Astrocyte (in vitro differentiated cells and primary cell): ENCODE data around the gene UNG. TPM values are rescaled to one million over a fixed set of nuclear protein-coding genes. Genes with fewer than 3 reads are reported as not detected.

ENCODE experiments used
- DNase-seq: peaks from one replicate; pipeline ENCODE4 v3.0.0-alpha.2; 2010; ENCODE audit warnings: low read depth
- FAIRE-seq: peaks from 2 replicates; lab custom pipeline; 2011; peaks lifted over from hg19 to GRCh38; lab: Jason Lieb, UNC
- H2AFZ ChIP-seq: 2 replicates; pipeline ENCODE4 v1.6.0; 2012; ENCODE audit warnings: low read depth, low read length, inconsistent platforms
- H3K27ac ChIP-seq: 2 replicates; pipeline ENCODE4 v1.5.1; 2011; ENCODE audit warnings: low read depth, low read length, inconsistent platforms
- H3K27me3 ChIP-seq: 2 replicates; pipeline ENCODE4 v1.6.0; 2011; ENCODE audit warnings: low read length, inconsistent platforms; ENCODE audit not compliant: insufficient read depth
- H3K36me3 ChIP-seq: 2 replicates; pipeline ENCODE4 v1.5.1; 2011; ENCODE audit warnings: low read length, inconsistent platforms; ENCODE audit not compliant: insufficient read depth
- H3K4me1 ChIP-seq: 2 replicates; pipeline ENCODE4 v1.5.1; 2011; ENCODE audit warnings: low read length, inconsistent platforms; ENCODE audit not compliant: insufficient read depth
- H3K4me2 ChIP-seq: 2 replicates; pipeline ENCODE4 v1.6.0; 2012; ENCODE audit warnings: low read length, inconsistent platforms
- H3K4me3 ChIP-seq: 2 replicates; pipeline ENCODE4 v1.5.1; 2011; ENCODE audit warnings: low read depth, mild to moderate bottlenecking, low read length, inconsistent platforms; ENCODE audit not compliant: insufficient read depth
- H3K79me2 ChIP-seq: 2 replicates; pipeline ENCODE4 v1.6.0; 2012; ENCODE audit warnings: mild to moderate bottlenecking, low read length, inconsistent platforms; ENCODE audit not compliant: insufficient read depth
- H3K9ac ChIP-seq: 2 replicates; pipeline ENCODE4 v1.6.0; 2012; ENCODE audit warnings: mild to moderate bottlenecking, low read length, inconsistent platforms
- H3K9me3 ChIP-seq: 2 replicates; pipeline ENCODE4 v1.5.1; 2012; ENCODE audit warnings: low read depth, mild to moderate bottlenecking, low read length, inconsistent platforms; ENCODE audit not compliant: insufficient read depth
- H4K20me1 ChIP-seq: 2 replicates; pipeline ENCODE4 v1.6.0; 2012; ENCODE audit warnings: low read length, inconsistent platforms; ENCODE audit not compliant: insufficient read depth
- H3K27ac Mint-ChIP-seq: one replicate; pipeline ENCODE4 v1.8.0; 2021; ENCODE audit warnings: mild to moderate bottlenecking, mixed read lengths; ENCODE audit not compliant: unreplicated experiment
- H3K27me3 Mint-ChIP-seq: one replicate; pipeline ENCODE4 v1.8.0; 2021; ENCODE audit warnings: low read depth, mixed read lengths; ENCODE audit not compliant: unreplicated experiment
- H3K36me3 Mint-ChIP-seq: one replicate; pipeline ENCODE4 v1.8.0; 2021; ENCODE audit warnings: low read depth, mixed read lengths; ENCODE audit not compliant: unreplicated experiment
- H3K4me1 Mint-ChIP-seq: one replicate; pipeline ENCODE4 v1.8.0; 2021; ENCODE audit warnings: low read depth, mixed read lengths; ENCODE audit not compliant: unreplicated experiment
- H3K4me3 Mint-ChIP-seq: one replicate; pipeline ENCODE4 v1.8.0; 2021; ENCODE audit warnings: mild to moderate bottlenecking, moderate library complexity, mixed read lengths; ENCODE audit not compliant: unreplicated experiment
- H3K9me3 Mint-ChIP-seq: one replicate; pipeline ENCODE4 v1.8.0; 2021; ENCODE audit warnings: mild to moderate bottlenecking, mixed read lengths; ENCODE audit not compliant: unreplicated experiment
- EZH2 ChIP-seq: IDR thresholded peaks from 2 replicates; pipeline ENCODE4 v1.6.1; 2012; ENCODE audit warnings: mild to moderate bottlenecking, low read length, inconsistent platforms; ENCODE audit not compliant: insufficient read depth
- total RNA-seq: library from RNA; stranded (reverse); gene quantifications from 2 replicates; pipeline ENCODE4 v1.2.1, GENCODE V29; 2021
- TF ChIP-seq, protein P1 (sequence below): IDR thresholded peaks from 2 replicates; pipeline ENCODE4 v1.5.1; 2011; ENCODE audit warnings: low read depth, mild to moderate bottlenecking, inconsistent platforms, low read length, moderate library complexity; ENCODE audit not compliant: insufficient read depth

The UNG gene
- total RNA-seq, 1 donor from 2014 or later: 21.9 TPM

DNA sequence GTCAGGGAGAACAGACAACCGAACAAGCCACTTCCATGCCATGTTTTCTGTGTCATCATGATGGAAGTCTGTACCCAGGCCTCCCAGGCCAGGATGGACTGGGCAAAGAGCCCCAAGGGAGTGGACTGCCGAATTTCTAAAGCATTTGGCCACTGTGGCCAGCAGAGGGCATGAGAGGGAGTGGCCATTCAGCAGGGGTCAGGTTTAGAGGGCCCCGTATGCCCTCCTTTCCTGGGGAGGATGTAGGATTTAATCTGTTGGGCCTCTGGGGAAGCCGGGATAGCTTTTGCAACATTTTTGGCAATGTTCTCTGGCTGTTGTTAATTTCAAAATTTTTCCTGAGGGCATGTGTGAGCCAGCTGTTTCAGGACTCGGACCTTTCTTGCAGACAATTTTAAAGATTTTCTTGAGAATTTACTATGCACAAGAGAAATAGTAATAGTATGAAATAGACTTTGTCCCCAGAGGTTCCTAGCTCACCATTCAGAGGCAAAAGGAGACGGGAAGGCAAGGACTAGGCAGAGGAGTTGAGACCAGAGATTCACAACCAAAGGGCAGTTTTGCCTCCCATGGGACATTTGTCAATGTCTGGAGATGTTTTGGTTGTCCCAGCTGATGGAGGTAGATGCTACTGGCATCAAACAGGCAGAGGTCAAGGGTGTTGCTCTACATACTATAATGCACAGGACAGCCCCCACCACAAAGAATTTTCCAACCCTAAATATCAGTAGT, 37.0 kb downstream of the UNG start:
- no peak for FAIRE-seq

DNA sequence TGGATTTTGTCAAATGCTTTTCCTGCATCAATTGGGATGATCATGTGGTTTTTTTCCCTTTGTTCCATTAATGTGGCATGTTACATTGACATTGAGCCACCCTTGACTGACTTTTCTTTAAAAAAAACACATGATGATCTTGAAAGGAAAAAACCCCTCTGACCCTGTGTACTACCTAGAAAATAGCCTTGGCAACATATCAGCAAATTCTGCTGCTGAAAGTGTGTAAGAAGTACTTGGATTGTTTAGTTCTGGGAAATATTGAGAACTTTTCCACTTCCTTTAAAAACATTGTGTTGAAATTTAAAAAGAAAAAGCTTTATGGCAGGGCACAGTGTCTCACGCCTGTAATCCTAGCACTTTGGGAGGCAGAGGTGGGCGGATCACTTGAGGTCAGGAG, 39.7 kb downstream of the UNG start:
- Mint-ChIP-seq H3K27me3 (peaks cover 24% of the 10 kb centered on the region), H3K4me3 (no peak overlapping the region), H3K4me1 (no peaks in the 10 kb centered on the region), H3K36me3 (no peaks in the 10 kb centered on the region), H3K9me3 (peaks cover 5% of the 10 kb centered on the region), H3K27ac (no peak overlapping the region)
- Histone ChIP-seq H3K9ac (no peak overlapping the region), H3K27ac (no peak overlapping the region), H3K36me3 (no peaks in the 10 kb centered on the region), H3K79me2 (no peaks in the 10 kb centered on the region), H2AFZ (no peak overlapping the region), H3K4me3 (no peak overlapping the region), H4K20me1 (no peaks in the 10 kb centered on the region), H3K27me3 (no peaks in the 10 kb centered on the region), H3K9me3 (no peaks in the 10 kb centered on the region), H3K4me2 (no peak overlapping the region), H3K4me1 (no peaks in the 10 kb centered on the region)
- no peak for FAIRE-seq
- no peak for DNase-seq
- TF ChIP-seq, protein P1, sequence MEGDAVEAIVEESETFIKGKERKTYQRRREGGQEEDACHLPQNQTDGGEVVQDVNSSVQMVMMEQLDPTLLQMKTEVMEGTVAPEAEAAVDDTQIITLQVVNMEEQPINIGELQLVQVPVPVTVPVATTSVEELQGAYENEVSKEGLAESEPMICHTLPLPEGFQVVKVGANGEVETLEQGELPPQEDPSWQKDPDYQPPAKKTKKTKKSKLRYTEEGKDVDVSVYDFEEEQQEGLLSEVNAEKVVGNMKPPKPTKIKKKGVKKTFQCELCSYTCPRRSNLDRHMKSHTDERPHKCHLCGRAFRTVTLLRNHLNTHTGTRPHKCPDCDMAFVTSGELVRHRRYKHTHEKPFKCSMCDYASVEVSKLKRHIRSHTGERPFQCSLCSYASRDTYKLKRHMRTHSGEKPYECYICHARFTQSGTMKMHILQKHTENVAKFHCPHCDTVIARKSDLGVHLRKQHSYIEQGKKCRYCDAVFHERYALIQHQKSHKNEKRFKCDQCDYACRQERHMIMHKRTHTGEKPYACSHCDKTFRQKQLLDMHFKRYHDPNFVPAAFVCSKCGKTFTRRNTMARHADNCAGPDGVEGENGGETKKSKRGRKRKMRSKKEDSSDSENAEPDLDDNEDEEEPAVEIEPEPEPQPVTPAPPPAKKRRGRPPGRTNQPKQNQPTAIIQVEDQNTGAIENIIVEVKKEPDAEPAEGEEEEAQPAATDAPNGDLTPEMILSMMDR: no peak
- TF ChIP-seq EZH2: no peak

More for the DNA sequence above, 37.0 kb downstream of the UNG start:
- Mint-ChIP-seq H3K9me3 (peaks cover 5% of the 10 kb centered on the region), H3K4me3 (no peak overlapping the region), H3K27ac (no peak overlapping the region), H3K4me1 (no peaks in the 10 kb centered on the region), H3K27me3 (peaks cover 35% of the 10 kb centered on the region), H3K36me3 (peaks cover 3% of the 10 kb centered on the region)
- Histone ChIP-seq H3K4me1 (no peaks in the 10 kb centered on the region), H3K9me3 (no peaks in the 10 kb centered on the region), H3K9ac (no peak overlapping the region), H4K20me1 (no peaks in the 10 kb centered on the region), H3K36me3 (no peaks in the 10 kb centered on the region), H3K4me2 (no peak overlapping the region), H3K4me3 (no peak overlapping the region), H3K79me2 (no peaks in the 10 kb centered on the region), H3K27me3 (no peaks in the 10 kb centered on the region), H3K27ac (no peak overlapping the region), H2AFZ (no peak overlapping the region)
- TF ChIP-seq, protein P1: peak; percentile 30
- TF ChIP-seq EZH2: no peak
- DNase-seq: no peak

DNA sequence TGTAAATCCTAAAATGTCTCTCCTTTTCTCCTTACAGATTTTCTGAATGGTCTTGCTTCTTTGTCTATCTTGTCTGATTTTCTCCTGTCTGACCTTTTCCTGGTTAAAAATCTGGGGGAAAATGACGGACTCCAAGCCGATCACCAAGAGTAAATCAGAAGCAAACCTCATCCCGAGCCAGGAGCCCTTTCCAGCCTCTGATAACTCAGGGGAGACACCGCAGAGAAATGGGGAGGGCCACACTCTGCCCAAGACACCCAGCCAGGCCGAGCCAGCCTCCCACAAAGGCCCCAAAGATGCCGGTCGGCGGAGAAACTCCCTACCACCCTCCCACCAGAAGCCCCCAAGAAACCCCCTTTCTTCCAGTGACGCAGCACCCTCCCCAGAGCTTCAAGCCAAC, 42.0 kb downstream of the UNG start:
- DNase-seq: no peak
- no peaks in the 10 kb centered on the region for H3K4me1 Mint-ChIP-seq
- peaks cover 5% of the 10 kb centered on the region for H3K9me3 Mint-ChIP-seq
- H3K36me3 Mint-ChIP-seq: no peaks in the 10 kb centered on the region
- no peak overlapping the region for H3K9ac ChIP-seq
- no peaks in the 10 kb centered on the region for H4K20me1 ChIP-seq
- H2AFZ ChIP-seq: no peak overlapping the region
- no peak overlapping the region for H3K4me2 ChIP-seq
- TF ChIP-seq, protein P1: no peak
- no peak for TF ChIP-seq EZH2
- H3K27ac ChIP-seq: no peak overlapping the region
- no peak for FAIRE-seq
- no peaks in the 10 kb centered on the region for H3K79me2 ChIP-seq
- no peaks in the 10 kb centered on the region for H3K27me3 ChIP-seq
- no peaks in the 10 kb centered on the region for H3K4me1 ChIP-seq
- H3K4me3 Mint-ChIP-seq: no peak overlapping the region
- H3K9me3 ChIP-seq: no peaks in the 10 kb centered on the region
- H3K27ac Mint-ChIP-seq: no peak overlapping the region
- H3K36me3 ChIP-seq: no peaks in the 10 kb centered on the region
- H3K4me3 ChIP-seq: no peak overlapping the region
- peaks cover 16% of the 10 kb centered on the region for H3K27me3 Mint-ChIP-seq
